Hematopoietic multipotent progenitor cell treated with erythropoietin and hydrocortisone succinate and interleukin-3 and kit ligand, for 17 days (in vitro differentiated cells): ENCODE data around the gene SHF.

Source experiments
- DNase-seq: peaks from one replicate; pipeline ENCODE4 v3.0.0-alpha.2; 2015; ENCODE audit warnings: low spot score

The SHF gene

GRCh38 chr15:45198337-45199135 is 10.8 kb upstream of the SHF start:
- DNase-seq = peak; percentile 96

- DNase-seq = no peak
Observed at GRCh38 chr15:45197512-45197911, 9.7 kb upstream of the SHF start.

- DNase-seq = no peak
Observed at GRCh38 chr15:45187578-45187893, 230 bp downstream of the SHF start.

GRCh38 chr15:45186771-45187577 is 792 bp downstream of the SHF start:
- DNase-seq = no peak

- DNase-seq = no peak
Observed at GRCh38 chr15:45185903-45186770, 1.6 kb downstream of the SHF start.

- DNase-seq = no peak
Observed at GRCh38 chr15:45185069-45185779, 2.5 kb downstream of the SHF start.

- no peak for DNase-seq
Observed at GRCh38 chr15:45184562-45185041, 3.2 kb downstream of the SHF start.

- DNase-seq = no peak
Observed at GRCh38 chr15:45183511-45183910, 4.3 kb downstream of the SHF start.

GRCh38 chr15:45182996-45183395 is 4.8 kb downstream of the SHF start:
- peak; percentile 31 for DNase-seq

- no peak for DNase-seq
Observed at GRCh38 chr15:45181491-45182285, 6.1 kb downstream of the SHF start.

- DNase-seq = no peak
Observed at GRCh38 chr15:45180648-45181436, 6.9 kb downstream of the SHF start.

- DNase-seq = no peak
Observed at GRCh38 chr15:45180201-45180600, 7.6 kb downstream of the SHF start.

GRCh38 chr15:45179221-45179985 is 8.4 kb downstream of the SHF start:
- peak; percentile 61 for DNase-seq

- DNase-seq = no peak
Observed at GRCh38 chr15:45177285-45177684, 10.5 kb downstream of the SHF start.

- no peak for DNase-seq
Observed at GRCh38 chr15:45174577-45174976, 13.2 kb downstream of the SHF start.

- DNase-seq = no peak
Observed at GRCh38 chr15:45174069-45174468, 13.7 kb downstream of the SHF start.

GRCh38 chr15:45171912-45172311 is 15.9 kb downstream of the SHF start:
- DNase-seq = no peak

- no peak for DNase-seq
Observed at GRCh38 chr15:45169608-45170480, 17.9 kb downstream of the SHF start.
